Measurements from ENCODE around the gene ZFAND6. TPM values are rescaled to one million over a fixed set of nuclear protein-coding genes. Genes with fewer than 3 reads are reported as not detected.

The ZFAND6 gene
- total RNA-seq, 4 donors from 2014 or later: 75.9 to 154 (median 81.0) TPM

- Histone ChIP-seq H3K4me1 (peaks cover 0 to 6% (median 0%) of the 10 kb centered on the region in 4 donors), H3K27me3 (no peaks in the 10 kb centered on the region), H3K36me3 (no peaks in the 10 kb centered on the region), H3K9me3 (no peaks in the 10 kb centered on the region), H3K27ac (no peak overlapping the region), H3K4me3 (no peak overlapping the region)
- TF ChIP-seq CTCF (IDR thresholded peaks at IDR 0.05): no peak
- no peak for TF ChIP-seq POLR2A (IDR thresholded peaks at IDR 0.05)
- no peak for DNase-seq
These were observed 40.8 kb downstream of the ZFAND6 start for GRCh38 chr15:80100247-80100646.

- DNase-seq: no peak
- H3K36me3 ChIP-seq: no peaks in the 10 kb centered on the region
- no peaks in the 10 kb centered on the region for H3K9me3 ChIP-seq
- no peak for TF ChIP-seq POLR2A (IDR thresholded peaks at IDR 0.05)
- TF ChIP-seq CTCF (IDR thresholded peaks at IDR 0.05): no peak
- H3K27ac ChIP-seq: peak overlapping the region in 1 of 4 donors; percentile 22
- no peaks in the 10 kb centered on the region for H3K27me3 ChIP-seq
- peaks cover 0 to 9% (median 0%) of the 10 kb centered on the region in 4 donors for H3K4me1 ChIP-seq
- no peak overlapping the region for H3K4me3 ChIP-seq
These were observed 45.7 kb downstream of the ZFAND6 start for GRCh38 chr15:80105193-80105592.

- Histone ChIP-seq H3K27me3 (no peaks in the 10 kb centered on the region), H3K27ac (peak overlapping the region in 1 of 4 donors; percentile 22), H3K36me3 (no peaks in the 10 kb centered on the region), H3K4me1 (peaks cover 0 to 9% (median 0%) of the 10 kb centered on the region in 4 donors), H3K4me3 (no peak overlapping the region), H3K9me3 (no peaks in the 10 kb centered on the region)
- TF ChIP-seq CTCF (IDR thresholded peaks at IDR 0.05) (no peak), POLR2A (IDR thresholded peaks at IDR 0.05) (no peak)
- no peak for DNase-seq
These were observed 46.1 kb downstream of the ZFAND6 start for GRCh38 chr15:80105595-80105994.

- Histone ChIP-seq H3K36me3 (no peaks in the 10 kb centered on the region), H3K9me3 (no peaks in the 10 kb centered on the region), H3K27ac (peak overlapping the region in 1 of 4 donors; percentile 22), H3K4me1 (peaks cover 0 to 9% (median 0%) of the 10 kb centered on the region in 4 donors), H3K4me3 (no peak overlapping the region), H3K27me3 (no peaks in the 10 kb centered on the region)
- DNase-seq: no peak
- TF ChIP-seq POLR2A (IDR thresholded peaks at IDR 0.05): no peak
- TF ChIP-seq CTCF (IDR thresholded peaks at IDR 0.05): no peak
These were observed 46.6 kb downstream of the ZFAND6 start for GRCh38 chr15:80106051-80106450.

GRCh38 chr15:80107204-80107603, 47.7 kb downstream of the ZFAND6 start:
- Histone ChIP-seq H3K27ac (no peak overlapping the region), H3K4me3 (no peak overlapping the region), H3K27me3 (no peaks in the 10 kb centered on the region), H3K4me1 (peaks cover 0 to 9% (median 0%) of the 10 kb centered on the region in 4 donors), H3K36me3 (no peaks in the 10 kb centered on the region), H3K9me3 (no peaks in the 10 kb centered on the region)
- TF ChIP-seq POLR2A (IDR thresholded peaks at IDR 0.05) (no peak), CTCF (IDR thresholded peaks at IDR 0.05) (no peak)
- DNase-seq: no peak

- no peak overlapping the region for H3K27ac ChIP-seq
- no peak for TF ChIP-seq CTCF (IDR thresholded peaks at IDR 0.05)
- no peak for TF ChIP-seq POLR2A (IDR thresholded peaks at IDR 0.05)
- no peak for DNase-seq
These were observed 48.3 kb downstream of the ZFAND6 start for GRCh38 chr15:80107774-80108173.

More at GRCh38 chr15:80107774-80108173, 48.3 kb downstream of the ZFAND6 start:
- Histone ChIP-seq H3K36me3 (no peaks in the 10 kb centered on the region), H3K27me3 (no peaks in the 10 kb centered on the region), H3K9me3 (no peaks in the 10 kb centered on the region), H3K4me1 (peaks cover 0 to 9% (median 0%) of the 10 kb centered on the region in 4 donors), H3K4me3 (no peak overlapping the region)

Measured in Peyer's patch (tissue), 4 donors.